ENCODE results near the gene PINLYP. TPM values are rescaled to one million over a fixed set of nuclear protein-coding genes. Genes with fewer than 3 reads are reported as not detected.

Gene PINLYP
- total RNA-seq, 4 donors from 2014 or later, result 3.8 to 18.4 (median 8.6) TPM

GRCh38 chr19:43607238-43608205, 31.9 kb downstream of the PINLYP start:
- no peak for ATAC-seq (ENCODE audit: low FRiP score)
- no peak for DNase-seq (ENCODE audit: low spot score)

GRCh38 chr19:43609872-43610271, 34.3 kb downstream of the PINLYP start:
- ATAC-seq (ENCODE audit: low FRiP score) (no peak), DNase-seq (ENCODE audit: low spot score) (no peak)
- no peak for TF ChIP-seq CTCF (IDR thresholded peaks at IDR 0.05)

More at GRCh38 chr19:43607238-43608205, 31.9 kb downstream of the PINLYP start:
- no peak for TF ChIP-seq CTCF (IDR thresholded peaks at IDR 0.05)

GRCh38 chr19:43610493-43610892, 34.9 kb downstream of the PINLYP start:
- ATAC-seq (ENCODE audit: low FRiP score) (no peak), DNase-seq (ENCODE audit: low spot score) (no peak)
- no peak for TF ChIP-seq CTCF (IDR thresholded peaks at IDR 0.05)

GRCh38 chr19:43611788-43612187, 36.2 kb downstream of the PINLYP start, which contains the start of gene SRRM5:
Gene SRRM5 (plus strand): TSS chr19:43612088. CDS start chr19:43612122, 34 bp downstream.
- ATAC-seq (ENCODE audit: low FRiP score) (no peak), DNase-seq (ENCODE audit: low spot score) (no peak)
- TF ChIP-seq CTCF (IDR thresholded peaks at IDR 0.05), result no peak

DNA sequence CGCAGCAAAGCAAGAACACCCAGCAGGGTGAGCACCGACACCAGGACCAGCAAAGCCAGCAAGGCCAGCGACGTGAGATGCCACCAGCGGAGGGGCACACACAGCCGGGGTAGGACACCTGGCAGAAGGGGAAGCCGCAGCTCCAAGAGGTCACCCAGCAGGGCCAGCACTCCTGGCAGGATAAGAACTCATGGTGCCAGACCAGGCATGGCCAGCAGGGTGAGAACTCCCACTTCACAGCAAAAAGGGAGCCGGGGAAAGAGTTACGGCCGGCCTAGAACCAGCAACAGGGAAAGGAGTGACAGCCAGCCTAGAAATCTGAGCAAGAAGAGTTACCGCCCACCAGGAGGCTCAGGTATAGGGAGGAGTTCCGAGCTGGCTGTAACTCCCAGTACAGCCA, 36.8 kb downstream of the PINLYP start:
- TF ChIP-seq CTCF (IDR thresholded peaks at IDR 0.05), result no peak
- no peak for DNase-seq (ENCODE audit: low spot score)

GRCh38 chr19:43616306-43616705, 40.7 kb downstream of the PINLYP start:
- DNase-seq (ENCODE audit: low spot score), result no peak
- TF ChIP-seq CTCF (IDR thresholded peaks at IDR 0.05), result no peak
- ATAC-seq (ENCODE audit: low FRiP score), result no peak

More for the DNA sequence above, 36.8 kb downstream of the PINLYP start:
- no peak for ATAC-seq (ENCODE audit: low FRiP score)

DNA sequence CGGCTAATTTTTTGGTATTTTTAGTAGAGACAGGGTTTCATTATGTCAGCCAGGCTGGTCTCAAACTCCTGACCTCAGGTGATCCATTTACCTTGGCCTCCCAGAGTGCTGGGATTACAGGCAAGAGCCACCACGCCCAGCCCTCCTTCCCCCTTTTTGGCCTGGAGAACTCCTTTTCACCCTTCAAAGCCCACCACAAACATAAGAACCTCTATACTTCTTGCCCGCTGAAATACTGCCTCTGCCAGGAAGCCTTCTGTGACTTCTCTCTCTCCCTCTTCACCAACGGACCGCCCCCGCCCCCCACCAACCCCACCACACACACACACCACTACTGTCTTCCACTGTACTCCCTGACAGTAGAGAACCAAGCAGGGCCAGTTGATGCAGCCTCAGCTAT, 41.4 kb downstream of the PINLYP start:
- no peak for DNase-seq (ENCODE audit: low spot score)
- ATAC-seq (ENCODE audit: low FRiP score), result no peak
- TF ChIP-seq CTCF (IDR thresholded peaks at IDR 0.05), result no peak

Data from omental fat pad (tissue), 4 donors.